Esophagus squamous epithelium (tissue), 4 donors: Measurements from ENCODE around the gene BAHCC1.

Source experiments
- CTCF ChIP-seq, 6 experiments: fragments of 450-650 bp in 4 of 6; fragments of 200-600 bp in 2 of 6; sonication (generic) in 2 of 6; IDR thresholded peaks; one replicate each; pipeline ENCODE4 v1.5.1; 2016 to 2019; ENCODE audit warnings: antibody characterized with exemption in 6 of 6, mild to moderate bottlenecking in 4 of 6, moderate library complexity in 4 of 6
- POLR2A ChIP-seq, 4 donors: fragments of 450-650 bp; IDR thresholded peaks; one replicate each; pipeline ENCODE4 v1.6.1; 2017; ENCODE audit warnings: antibody characterized with exemption in 4 of 4, mild to moderate bottlenecking in 4 of 4, moderate library complexity in 3 of 4

GRCh38 chr17:81512562-81513371, 117.5 kb downstream of the BAHCC1 start, which contains the start of gene ACTG1:
- TF ChIP-seq POLR2A (IDR thresholded peaks at IDR 0.05) (peak in 3 of 4 donors; percentile 28 to 98 (median 97)), CTCF (IDR thresholded peaks at IDR 0.05) (peak in 1 of 6 experiments; percentile 5)
